OCI-LY3 (cell line): ENCODE measurements around the gene TTL.
"Not testable (repeated sequence)": the region's sequence is repeated elsewhere in the genome, so short reads cannot be mapped to it uniquely, and the experiment has no call there.

Source experiments
- H2AFZ ChIP-seq: fragments of 200-600, 300-600 bp; shearing (Covaris generic); 2 replicates; pipeline ENCODE4 v1.6.0; 2014; ENCODE audit warnings: antibody characterized with exemption, low read depth, low read length
- H3K27ac ChIP-seq: fragments of 200-600, 300-600 bp; sonication (generic); 2 replicates; pipeline ENCODE4 v1.5.1; 2014; ENCODE audit warnings: mild to moderate bottlenecking, low read length, moderate library complexity, mixed read lengths
- H3K27me3 ChIP-seq: fragments of 200-600, 300-600 bp; sonication (generic); 2 replicates; pipeline ENCODE4 v1.6.1; 2014; ENCODE audit warnings: low read depth, low read length, mixed read lengths
- H3K36me3 ChIP-seq: fragments of 200-600, 300-600 bp; sonication (generic); replicated peaks from 2 replicates; pipeline ENCODE3; 2014; ENCODE audit warnings: low read depth, low read length, mixed read lengths
- H3K4me1 ChIP-seq: fragments of 300-600, 200-600 bp; sonication (generic); 2 replicates; pipeline ENCODE4 v1.6.1; 2014; ENCODE audit warnings: low read length, mixed read lengths
- H3K4me2 ChIP-seq: fragments of 200-600, 300-600 bp; sonication (generic); 2 replicates; pipeline ENCODE4 v1.6.1; 2014; ENCODE audit warnings: low read length, mixed read lengths
- H3K4me3 ChIP-seq: fragments of 300-600, 200-600 bp; sonication (generic); 2 replicates; pipeline ENCODE4 v1.5.1; 2014; ENCODE audit warnings: antibody characterized with exemption, mild to moderate bottlenecking, low read length, moderate library complexity
- H3K79me2 ChIP-seq: fragments of 300-600, 200-600 bp; shearing (Covaris generic); 2 replicates; pipeline ENCODE4 v1.6.1; 2014; ENCODE audit warnings: mild to moderate bottlenecking, low read length, mixed read lengths
- H3K9ac ChIP-seq: fragments of 300-600, 200-600 bp; shearing (Covaris generic); 2 replicates; pipeline ENCODE4 v1.6.0; 2014; ENCODE audit warnings: mild to moderate bottlenecking, low read length, moderate library complexity
- H3K9me3 ChIP-seq: fragments of 200-600, 300-600 bp; shearing (Covaris generic); 2 replicates; pipeline ENCODE4 v1.6.1; 2014; ENCODE audit warnings: low read length, mixed read lengths; ENCODE audit not compliant: insufficient read depth
- H4K20me1 ChIP-seq: fragments of 200-600, 300-600 bp; sonication (generic); 2 replicates; pipeline ENCODE4 v1.6.1; 2016; ENCODE audit warnings: low read length, mixed read lengths; ENCODE audit not compliant: insufficient read depth
- EZH2phosphoT487 ChIP-seq: fragments of 200-600 bp; shearing (Covaris generic); IDR thresholded peaks from 2 replicates; pipeline ENCODE4 v1.6.1; 2018; ENCODE audit warnings: antibody characterized with exemption, mixed run types, low read depth
- TF ChIP-seq, protein P1 (sequence below): fragments of 200-600, 300-600 bp; sonication (generic); IDR thresholded peaks from 2 replicates; pipeline ENCODE4 v1.5.1; 2014; ENCODE audit warnings: antibody characterized with exemption, low read length, low read depth

The TTL gene

DNA sequence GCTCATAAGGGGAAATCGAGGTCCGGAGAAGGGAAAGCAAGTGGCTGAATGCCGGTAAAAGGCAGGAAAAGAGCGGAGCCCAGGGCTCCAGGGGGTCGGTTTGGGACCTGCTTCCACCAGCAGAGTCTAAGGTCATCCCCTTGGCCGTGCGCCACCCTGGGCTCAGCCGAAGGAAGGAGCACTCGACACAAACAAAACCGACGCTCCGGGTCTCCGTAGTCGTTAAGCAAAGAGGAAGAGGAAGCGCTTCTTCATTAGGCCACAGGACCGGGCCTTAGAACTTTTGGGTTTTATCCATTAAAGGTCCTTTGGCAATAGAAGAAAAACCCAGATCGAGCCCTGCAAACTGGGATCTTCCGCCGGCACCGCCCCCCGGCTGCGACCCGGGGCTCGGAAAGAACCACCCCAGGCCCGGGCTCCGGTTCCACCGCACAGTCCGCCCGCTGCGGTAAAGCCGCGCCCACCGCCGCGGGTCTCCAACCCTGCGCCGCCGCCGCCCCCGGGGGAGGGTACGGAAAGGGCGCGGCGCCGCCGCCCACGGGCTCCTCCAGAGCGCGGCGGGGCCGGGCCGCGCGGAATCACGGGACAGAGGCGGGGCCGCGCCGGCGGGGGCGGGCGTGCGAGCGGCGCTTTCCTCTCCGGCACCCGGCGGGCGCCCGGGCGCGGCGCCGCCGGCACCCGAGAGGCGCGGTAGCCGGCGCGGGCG, at the start of gene TTL:
TTL (plus strand) TSS at position 629 of the 706 bp plus-strand sequence. CDS start 189 bp downstream, outside the sequence.
- peak within 1 kb of the TSS; percentile 96 for H2AFZ ChIP-seq
- peaks cover 19% of the 10 kb centered on the region for H3K79me2 ChIP-seq
- peak within 1 kb of the TSS; percentile 96 for H3K4me3 ChIP-seq
- peak within 1 kb of the TSS; percentile 85 for H3K27ac ChIP-seq
- H3K4me2 ChIP-seq = peak within 1 kb of the TSS; percentile 99
- H3K27me3 ChIP-seq = no peaks in the 10 kb centered on the region
- H3K9me3 ChIP-seq = no peaks in the 10 kb centered on the region
- H4K20me1 ChIP-seq = no peaks in the 10 kb centered on the region
- peaks cover 5% of the 10 kb centered on the region for H3K36me3 ChIP-seq
- TF ChIP-seq EZH2phosphoT487 = no peak
- TF ChIP-seq, protein P1, sequence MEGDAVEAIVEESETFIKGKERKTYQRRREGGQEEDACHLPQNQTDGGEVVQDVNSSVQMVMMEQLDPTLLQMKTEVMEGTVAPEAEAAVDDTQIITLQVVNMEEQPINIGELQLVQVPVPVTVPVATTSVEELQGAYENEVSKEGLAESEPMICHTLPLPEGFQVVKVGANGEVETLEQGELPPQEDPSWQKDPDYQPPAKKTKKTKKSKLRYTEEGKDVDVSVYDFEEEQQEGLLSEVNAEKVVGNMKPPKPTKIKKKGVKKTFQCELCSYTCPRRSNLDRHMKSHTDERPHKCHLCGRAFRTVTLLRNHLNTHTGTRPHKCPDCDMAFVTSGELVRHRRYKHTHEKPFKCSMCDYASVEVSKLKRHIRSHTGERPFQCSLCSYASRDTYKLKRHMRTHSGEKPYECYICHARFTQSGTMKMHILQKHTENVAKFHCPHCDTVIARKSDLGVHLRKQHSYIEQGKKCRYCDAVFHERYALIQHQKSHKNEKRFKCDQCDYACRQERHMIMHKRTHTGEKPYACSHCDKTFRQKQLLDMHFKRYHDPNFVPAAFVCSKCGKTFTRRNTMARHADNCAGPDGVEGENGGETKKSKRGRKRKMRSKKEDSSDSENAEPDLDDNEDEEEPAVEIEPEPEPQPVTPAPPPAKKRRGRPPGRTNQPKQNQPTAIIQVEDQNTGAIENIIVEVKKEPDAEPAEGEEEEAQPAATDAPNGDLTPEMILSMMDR = no peak
- H3K9ac ChIP-seq = peak within 1 kb of the TSS; percentile 94
- H3K4me1 ChIP-seq = peaks cover 5% of the 10 kb centered on the region

DNA sequence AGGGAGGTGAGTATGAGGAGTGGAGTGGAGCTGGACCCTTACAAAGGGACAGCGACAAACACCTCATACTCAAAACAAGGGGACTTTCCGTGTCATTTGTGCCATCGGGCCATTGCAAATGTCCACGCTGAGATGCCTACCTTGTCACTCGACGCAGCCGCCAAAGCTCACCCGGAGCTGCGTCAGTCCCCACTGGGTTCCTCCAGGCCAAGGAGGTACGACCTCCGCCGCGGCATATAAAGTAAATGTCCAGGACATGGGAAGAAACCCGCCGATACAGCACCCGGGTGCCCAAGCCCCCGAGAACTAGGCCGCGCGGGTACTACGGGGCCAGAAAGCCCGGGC, 49.6 kb upstream of the TTL start:
- H3K9ac ChIP-seq = not testable (repeated sequence)

DNA sequence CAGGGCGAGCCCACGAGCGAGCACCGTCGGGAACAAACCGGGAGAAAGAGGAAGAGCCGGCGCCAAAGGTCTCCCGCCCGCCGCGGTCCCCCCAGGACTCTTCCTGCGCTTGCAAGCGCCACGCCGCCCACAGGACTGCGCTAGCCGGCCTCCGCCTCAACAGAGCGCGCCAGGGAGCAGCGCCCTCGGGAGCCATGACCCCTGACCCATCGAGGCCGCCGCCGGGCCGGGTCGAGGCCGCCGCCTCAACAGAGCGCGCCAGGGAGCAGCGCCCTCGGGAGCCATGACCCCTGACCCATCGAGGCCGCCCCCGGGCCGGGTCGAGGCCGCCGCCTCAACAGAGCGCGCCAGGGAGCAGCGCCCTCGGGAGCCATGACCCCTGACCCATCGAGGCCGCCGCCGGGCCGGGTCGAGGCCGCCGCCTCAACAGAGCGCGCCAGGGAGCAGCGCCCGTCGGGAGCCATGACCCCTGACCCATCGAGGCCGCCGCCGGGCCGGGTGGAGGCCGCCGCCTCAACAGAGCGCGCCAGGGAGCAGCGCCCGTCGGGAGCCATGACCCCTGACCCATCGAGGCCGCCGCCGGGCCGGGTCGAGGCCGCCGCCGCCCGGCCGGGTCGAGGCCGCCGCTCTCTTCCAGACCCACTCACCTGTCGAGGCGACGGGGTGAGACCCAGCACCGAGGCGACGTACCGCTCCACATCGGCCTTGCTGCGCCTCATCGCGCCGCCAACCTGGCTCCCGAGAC, 49.0 kb upstream of the TTL start:
- H4K20me1 ChIP-seq, H3K79me2 ChIP-seq, H3K27me3 ChIP-seq, H3K4me1 ChIP-seq, H3K36me3 ChIP-seq, H3K9me3 ChIP-seq, H3K9ac ChIP-seq, H3K4me2 ChIP-seq, H3K27ac ChIP-seq, H2AFZ ChIP-seq: not testable (repeated sequence)
- H3K4me3 ChIP-seq = peak overlapping the region; percentile 33; the same call in 1 of the 2 replicates

More for the DNA sequence above, 49.6 kb upstream of the TTL start:
- not testable (repeated sequence) for H3K79me2 ChIP-seq, H3K4me2 ChIP-seq, H3K9me3 ChIP-seq, H3K36me3 ChIP-seq, H2AFZ ChIP-seq, H3K27me3 ChIP-seq, H3K27ac ChIP-seq, H4K20me1 ChIP-seq, H3K4me3 ChIP-seq, H3K4me1 ChIP-seq

DNA sequence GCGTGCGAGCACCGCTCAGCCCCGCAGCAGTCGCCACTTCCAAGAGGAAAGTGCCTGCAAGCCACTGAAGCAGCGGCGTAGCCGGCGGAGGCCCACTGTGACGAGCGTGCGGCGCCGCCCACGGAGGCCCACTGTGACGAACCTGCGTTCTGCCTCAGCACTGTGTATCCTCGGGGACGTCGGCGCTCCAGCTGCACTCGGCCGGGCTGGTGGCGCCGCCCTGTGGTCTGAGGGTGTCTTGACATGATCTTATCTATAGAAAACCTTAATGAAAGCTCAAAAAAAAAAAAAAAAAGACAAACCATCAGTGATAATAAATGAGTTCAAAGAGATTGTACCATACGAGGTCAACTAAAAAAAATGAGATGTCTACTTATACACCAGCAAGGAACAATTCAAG, 48.5 kb upstream of the TTL start, which contains the start of gene RGPD8:
RGPD8 (minus strand) TSS at position 166 of the 400 bp plus-strand sequence. CDS start 192 bp downstream, outside the sequence.
- not testable (repeated sequence) for H3K4me1 ChIP-seq, H2AFZ ChIP-seq, H3K9me3 ChIP-seq, H3K4me2 ChIP-seq, H3K27me3 ChIP-seq, H3K9ac ChIP-seq, H4K20me1 ChIP-seq, H3K79me2 ChIP-seq, H3K27ac ChIP-seq, H3K36me3 ChIP-seq
- H3K4me3 ChIP-seq = peak within 1 kb of the TSS; percentile 33; the same call in 1 of the 2 replicates

DNA sequence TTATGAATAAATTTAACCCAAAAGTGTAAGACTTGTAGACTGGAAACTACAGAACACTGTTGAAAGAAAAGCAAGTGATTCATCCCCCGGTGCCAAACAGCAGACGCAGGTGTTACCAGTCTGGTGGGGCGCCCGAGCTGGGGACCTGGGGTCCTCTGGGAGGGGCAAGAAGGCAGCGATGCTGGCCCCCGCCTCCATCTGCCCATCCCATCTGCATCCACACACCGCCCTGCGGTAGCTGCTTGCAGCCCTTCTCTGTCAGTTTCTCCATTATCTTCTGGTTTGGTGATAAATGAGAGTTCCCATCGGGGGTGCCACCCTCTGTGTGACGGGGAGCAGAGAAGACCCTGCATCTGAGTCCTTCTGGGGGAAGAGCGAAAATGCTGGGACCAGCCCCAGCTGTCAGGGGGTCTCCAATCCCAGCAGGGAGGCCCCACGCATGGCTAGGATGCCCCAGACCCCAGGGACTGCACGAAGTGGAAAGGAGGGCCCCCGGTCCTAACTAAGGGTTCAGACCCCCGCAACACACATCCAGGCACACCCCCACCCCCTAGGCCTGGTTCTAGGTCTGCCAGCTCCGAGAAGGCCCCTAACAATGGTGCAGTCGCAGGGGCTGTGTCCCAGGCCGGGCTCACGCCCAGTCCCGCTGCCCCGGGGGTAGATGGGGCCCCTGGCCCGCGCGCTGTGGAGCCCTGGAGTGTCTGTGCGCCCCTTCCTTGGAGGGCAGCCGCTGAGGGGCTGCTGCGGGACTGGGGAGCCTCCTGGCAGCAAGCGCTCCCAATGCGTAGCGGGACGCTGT, 47.8 kb upstream of the TTL start:
- H3K9me3 ChIP-seq = no peaks in the 10 kb centered on the region
- no peaks in the 10 kb centered on the region for H3K79me2 ChIP-seq
- no peak overlapping the region for H3K4me2 ChIP-seq
- H3K4me1 ChIP-seq = no peaks in the 10 kb centered on the region
- no peak overlapping the region for H2AFZ ChIP-seq
- no peak overlapping the region for H3K4me3 ChIP-seq
- no peaks in the 10 kb centered on the region for H3K36me3 ChIP-seq
- no peak for TF ChIP-seq EZH2phosphoT487
- TF ChIP-seq, protein P1 = no peak
- H3K27ac ChIP-seq = no peak overlapping the region
- H4K20me1 ChIP-seq = no peaks in the 10 kb centered on the region
- H3K9ac ChIP-seq = no peak overlapping the region
- H3K27me3 ChIP-seq = no peaks in the 10 kb centered on the region

DNA sequence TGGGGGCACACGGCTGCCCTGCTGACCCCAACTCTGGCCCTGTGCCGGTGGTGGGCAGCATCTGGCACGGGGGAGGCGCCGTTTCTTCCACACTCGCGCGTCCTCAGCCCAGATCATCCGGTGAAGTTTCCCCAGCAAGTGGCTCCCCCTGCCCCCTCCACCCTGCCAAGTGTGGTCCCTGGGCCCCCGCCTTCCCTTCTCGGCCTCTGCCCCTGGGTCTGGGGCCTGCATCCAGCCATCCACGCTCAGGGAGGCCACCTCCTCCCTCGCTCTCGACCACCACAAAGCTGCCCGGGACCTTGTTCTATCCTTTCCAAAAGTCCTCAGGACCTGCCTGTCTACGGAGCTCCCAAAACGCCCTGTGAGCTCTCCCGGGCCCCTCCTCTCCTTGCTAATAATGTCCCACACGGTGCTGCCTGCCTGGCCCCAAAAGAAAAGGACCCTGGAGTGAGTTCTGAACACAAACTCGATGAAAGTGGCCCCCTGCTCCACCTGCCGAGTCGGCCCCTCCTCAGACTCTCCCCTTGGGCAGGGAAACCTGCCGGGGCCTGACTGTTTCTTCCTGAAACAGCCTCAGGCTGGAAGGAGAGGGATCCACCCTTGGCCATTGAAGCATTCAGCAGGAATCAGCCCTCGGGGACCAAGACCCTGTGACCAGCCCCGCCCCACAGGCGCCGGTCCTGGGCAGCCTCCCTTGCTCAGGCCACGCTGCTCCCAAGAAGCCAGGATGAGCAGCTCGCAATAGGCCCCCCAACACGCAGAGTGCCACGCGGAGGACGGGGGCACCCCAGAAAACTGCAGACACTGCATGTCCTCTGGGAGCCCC, 46.9 kb upstream of the TTL start:
- H3K4me3 ChIP-seq, H2AFZ ChIP-seq, H3K4me2 ChIP-seq, H3K27ac ChIP-seq, H3K4me1 ChIP-seq, H3K9me3 ChIP-seq, H3K27me3 ChIP-seq, H4K20me1 ChIP-seq, H3K36me3 ChIP-seq, H3K9ac ChIP-seq, H3K79me2 ChIP-seq: not testable (repeated sequence)
